ENCODE measurements around the gene SORCS1. TPM values are rescaled to one million over a fixed set of nuclear protein-coding genes. Genes with fewer than 3 reads are reported as not detected.

SORCS1 gene
- total RNA-seq, 1 experiment from 2014 or later = not detected

GRCh38 chr10:106913348-106913747 lies 251.2 kb downstream of the SORCS1 start:
- no peak overlapping the region for H3K9ac ChIP-seq (ENCODE audit: low read length)
- no peak overlapping the region for H3K4me2 ChIP-seq (ENCODE audit: low read length)
- ChIA-PET CTCF (no interaction called here), POLR2A (no interaction called here), RAD21 (ENCODE audit: low non-redundant PET in 1 of 2, low total read pairs in 2 of 2, uncharacterized antibody in 2 of 2, unreplicated experiment in 2 of 2) (no interaction called here)
- H3K9me2 ChIP-seq (ENCODE audit: insufficient read depth) = no peaks in the 10 kb centered on the region
- no peaks in the 10 kb centered on the region for H3K79me2 ChIP-seq (ENCODE audit: insufficient read depth, low read length)
- no peaks in the 10 kb centered on the region for H4K20me1 ChIP-seq (ENCODE audit: insufficient read depth)
- H3K4me1 ChIP-seq (ENCODE audit: control insufficient read depth in 1 of 2, insufficient read depth in 2 of 2, low read length in 2 of 2) = no peaks in the 10 kb centered on the region
- H3K36me3 ChIP-seq (ENCODE audit: control insufficient read depth in 1 of 2, insufficient read depth in 2 of 2, low read length in 2 of 2) = no peaks in the 10 kb centered on the region
- no TSS peak for BruUV-seq (replicated peaks)
- no peak overlapping the region for H2AFZ ChIP-seq (ENCODE audit: low read depth, low read length, poor library complexity, severe bottlenecking)
- peaks cover 27 to 37% of the 10 kb centered on the region in 2 experiments; a peak in 2 of 4 replicates for H3K9me3 ChIP-seq (ENCODE audit: control insufficient read depth in 1 of 2, insufficient read depth in 1 of 2, low read depth in 1 of 2, low read length in 2 of 2)
- ATAC-seq (no peak), DNase-seq (ENCODE audit: low read depth, low spot score) (no peak)
- H3K4me3 ChIP-seq (replicated peaks in 1 of 2; ENCODE audit: low read depth in 1 of 2, low read length in 2 of 2) = no peak overlapping the region
- TF ChIP-seq ZNF274 (IDR thresholded peaks at IDR 0.05; ENCODE audit: low read depth, low read length) = no peak
- TF ChIP-seq ZFX (IDR thresholded peaks at IDR 0.05) = no peak
- TF ChIP-seq RAD21 (IDR thresholded peaks at IDR 0.05; ENCODE audit: low read depth) = no peak
- no peak for TF ChIP-seq YY1 (IDR thresholded peaks at IDR 0.05; ENCODE audit: extremely low read depth, insufficient replicate concordance, low read depth, low read length)
- TF ChIP-seq SRF (IDR thresholded peaks at IDR 0.05; ENCODE audit: low read depth) = no peak
- TF ChIP-seq ATF3 (IDR thresholded peaks at IDR 0.05) = no peak
- TF ChIP-seq CBX3 (IDR thresholded peaks at IDR 0.05; ENCODE audit: low read depth) = no peak
- TF ChIP-seq REST (IDR thresholded peaks at IDR 0.05; ENCODE audit: low read depth) = no peak
- TF ChIP-seq SP1 (IDR thresholded peaks at IDR 0.05; ENCODE audit: low read depth) = no peak
- no peak for TF ChIP-seq MAX (IDR thresholded peaks at IDR 0.05)
- no peak for TF ChIP-seq JUND (IDR thresholded peaks at IDR 0.05)
- no peak for TF ChIP-seq ZBTB33 (IDR thresholded peaks at IDR 0.05; ENCODE audit: extremely low read depth, insufficient replicate concordance, low read length)
- no peak for TF ChIP-seq EGR1 (IDR thresholded peaks at IDR 0.05; ENCODE audit: low read depth)
- TF ChIP-seq TCF7L2 (IDR thresholded peaks at IDR 0.05; ENCODE audit: borderline replicate concordance, extremely low read depth, insufficient read depth, insufficient read length) = no peak
- intact Hi-C loops (cut with micrococcal nuclease) = no loop called here
- no peak overlapping the region for H3K27ac ChIP-seq (ENCODE audit: low read depth, low read length)
- H3K27me3 ChIP-seq (ENCODE audit: insufficient read depth, low read length) = no peaks in the 10 kb centered on the region

Data from HCT116 (cell line).